ENCODE measurements around the gene MLX. TPM values are rescaled to one million over a fixed set of nuclear protein-coding genes. Genes with fewer than 3 reads are reported as not detected.
A peak's percentile ranks its signal among the peaks of the same experiment; 100 is the strongest.
"Not testable (repeated sequence)": the region's sequence is repeated elsewhere in the genome, so short reads cannot be mapped to it uniquely, and the experiment has no call there.

Gene MLX
- total RNA-seq, 1 experiment from 2014 or later: 37.5 TPM

- CTCF ChIA-PET: interaction anchor here (1.5 kb wide), 1 partner anchor 41 kb away, joined by 12 read pairs; the partner anchor contains the start of gene PSMC3IP
- TF ChIP-seq CTCF (IDR thresholded peaks at IDR 0.05; ENCODE audit: insufficient read depth in 1 of 2, low read depth in 1 of 2, low read length in 1 of 2, severe bottlenecking in 1 of 2, unreplicated experiment in 1 of 2): no peak
- peak overlapping the region; percentile 72 for H3K4me3 Mint-ChIP-seq (ENCODE audit: unreplicated experiment)
- BruUV-seq (replicated peaks): no TSS peak
- H3K27me3 ChIP-seq (replicated peaks; ENCODE audit: control insufficient read depth, insufficient read depth, low read length): no peaks in the 10 kb centered on the region
- peaks cover 14% of the 10 kb centered on the region for H3K36me3 Mint-ChIP-seq (ENCODE audit: insufficient read depth, unreplicated experiment)
- H3K9me3 Mint-ChIP-seq (ENCODE audit: unreplicated experiment): no peaks in the 10 kb centered on the region
- intact Hi-C loops (cut with micrococcal nuclease; ENCODE audit: unreplicated experiment): no loop called here
- no peaks in the 10 kb centered on the region for H3K27me3 Mint-ChIP-seq (ENCODE audit: insufficient read depth, unreplicated experiment)
- peak overlapping the region; percentile 12 for H3K27ac Mint-ChIP-seq (ENCODE audit: unreplicated experiment)
- peaks cover 33% of the 10 kb centered on the region for H3K4me1 ChIP-seq
- peak overlapping the region; percentile 50 for H3K4me3 ChIP-seq (ENCODE audit: low read depth, low read length)
- DNase-seq: no peak
- no peaks in the 10 kb centered on the region for H3K36me3 ChIP-seq (ENCODE audit: control insufficient read depth, insufficient read depth, low read length)
- peaks cover 32% of the 10 kb centered on the region for H3K4me1 Mint-ChIP-seq (ENCODE audit: low read depth, unreplicated experiment)
- POLR2A ChIA-PET: interaction anchor here (1.0 to 2.0 kb wide), 3 partner anchors 17 to 778 kb away, joined by 3 to 23 read pairs (median 10); partner anchors contain the start of gene PSMC3IP
- H3K9me3 ChIP-seq: no peaks in the 10 kb centered on the region
Measured at GRCh38 chr17:42537156-42537805, 29.6 kb upstream of the MLX start.

- Mint-ChIP-seq H3K4me1 (ENCODE audit: low read depth, unreplicated experiment) (peaks cover 32% of the 10 kb centered on the region), H3K9me3 (ENCODE audit: unreplicated experiment) (no peaks in the 10 kb centered on the region), H3K4me3 (ENCODE audit: unreplicated experiment) (peak overlapping the region; percentile 42), H3K36me3 (ENCODE audit: insufficient read depth, unreplicated experiment) (peaks cover 17% of the 10 kb centered on the region), H3K27ac (ENCODE audit: unreplicated experiment) (peak overlapping the region; percentile 12), H3K27me3 (ENCODE audit: insufficient read depth, unreplicated experiment) (no peaks in the 10 kb centered on the region)
- Histone ChIP-seq H3K36me3 (ENCODE audit: control insufficient read depth, insufficient read depth, low read length) (no peaks in the 10 kb centered on the region), H3K4me1 (peaks cover 36% of the 10 kb centered on the region), H3K9me3 (no peaks in the 10 kb centered on the region), H3K4me3 (ENCODE audit: low read depth, low read length) (no peak overlapping the region), H3K27me3 (replicated peaks; ENCODE audit: control insufficient read depth, insufficient read depth, low read length) (no peaks in the 10 kb centered on the region)
- no peak for TF ChIP-seq CTCF (IDR thresholded peaks at IDR 0.05; ENCODE audit: insufficient read depth in 1 of 2, low read depth in 1 of 2, low read length in 1 of 2, severe bottlenecking in 1 of 2, unreplicated experiment in 1 of 2)
- ChIA-PET POLR2A (no interaction called here), CTCF (no interaction called here)
- BruUV-seq (replicated peaks): TSS peak; percentile 16
- intact Hi-C loops (cut with micrococcal nuclease; ENCODE audit: unreplicated experiment): no loop called here
- DNase-seq: no peak
Measured at GRCh38 chr17:42537826-42538451, 29.0 kb upstream of the MLX start.

GRCh38 chr17:42538482-42538881, 28.4 kb upstream of the MLX start:
- CTCF ChIA-PET: no interaction called here
- Mint-ChIP-seq H3K27me3 (ENCODE audit: insufficient read depth, unreplicated experiment) (no peaks in the 10 kb centered on the region), H3K4me1 (ENCODE audit: low read depth, unreplicated experiment) (peaks cover 27% of the 10 kb centered on the region), H3K4me3 (ENCODE audit: unreplicated experiment) (no peak overlapping the region), H3K9me3 (ENCODE audit: unreplicated experiment) (no peaks in the 10 kb centered on the region), H3K36me3 (ENCODE audit: insufficient read depth, unreplicated experiment) (peaks cover 23% of the 10 kb centered on the region), H3K27ac (ENCODE audit: unreplicated experiment) (peak overlapping the region; percentile 12)
- Histone ChIP-seq H3K4me1 (peaks cover 36% of the 10 kb centered on the region), H3K4me3 (ENCODE audit: low read depth, low read length) (no peak overlapping the region), H3K9me3 (no peaks in the 10 kb centered on the region), H3K27me3 (replicated peaks; ENCODE audit: control insufficient read depth, insufficient read depth, low read length) (no peaks in the 10 kb centered on the region), H3K36me3 (ENCODE audit: control insufficient read depth, insufficient read depth, low read length) (peaks cover 1% of the 10 kb centered on the region; the same call in 1 of the 2 replicates)
- no peak for DNase-seq
- TF ChIP-seq CTCF (IDR thresholded peaks at IDR 0.05; ENCODE audit: insufficient read depth in 1 of 2, low read depth in 1 of 2, low read length in 1 of 2, severe bottlenecking in 1 of 2, unreplicated experiment in 1 of 2): no peak
- POLR2A ChIA-PET: no interaction called here
- intact Hi-C loops (cut with micrococcal nuclease; ENCODE audit: unreplicated experiment): no loop called here
- no TSS peak for BruUV-seq (replicated peaks)

GRCh38 chr17:42540558-42540957, 26.3 kb upstream of the MLX start:
- ChIA-PET POLR2A (interaction anchor here (0.6 to 1.0 kb wide), 3 partner anchors 14 to 615 kb away, joined by 3 to 5 read pairs (median 5); no protein-coding TSS in a partner anchor), CTCF (interaction anchor here (1.2 to 2.0 kb wide), 4 partner anchors 13 to 38 kb away, joined by 5 to 9 read pairs (median 6); partner anchors contain the start of gene PSMC3IP)
- BruUV-seq (replicated peaks); DNase-seq; H3K9me3 ChIP-seq; H3K9me3 Mint-ChIP-seq (ENCODE audit: unreplicated experiment); H3K27me3 ChIP-seq (replicated peaks; ENCODE audit: control insufficient read depth, insufficient read depth, low read length); H3K4me3 Mint-ChIP-seq (ENCODE audit: unreplicated experiment); H3K4me3 ChIP-seq (ENCODE audit: low read depth, low read length); H3K27me3 Mint-ChIP-seq (ENCODE audit: insufficient read depth, unreplicated experiment); intact Hi-C loops (cut with micrococcal nuclease; ENCODE audit: unreplicated experiment); H3K36me3 ChIP-seq (ENCODE audit: control insufficient read depth, insufficient read depth, low read length): not testable (repeated sequence)
- Mint-ChIP-seq H3K4me1 (ENCODE audit: low read depth, unreplicated experiment) (peaks cover 18% of the 10 kb centered on the region), H3K36me3 (ENCODE audit: insufficient read depth, unreplicated experiment) (peaks cover 41% of the 10 kb centered on the region), H3K27ac (ENCODE audit: unreplicated experiment) (peak overlapping the region; percentile 74)
- peaks cover 28% of the 10 kb centered on the region for H3K4me1 ChIP-seq
